Fibroblast of mammary gland (primary cell): ENCODE measurements around the gene HDAC5.
A peak's percentile ranks its signal among the peaks of the same experiment; 100 is the strongest.
"Not testable (repeated sequence)": the region's sequence is repeated elsewhere in the genome, so short reads cannot be mapped to it uniquely, and the experiment has no call there.

Source experiments
- DNase-seq: peaks from one replicate; pipeline ENCODE4 v3.0.0-alpha.2; 2010; ENCODE audit warnings: low read depth
- H3K4me3 ChIP-seq: 2 replicates; pipeline ENCODE4 v1.5.1; 2011; ENCODE audit warnings: low read depth, mild to moderate bottlenecking, low read length, moderate library complexity; ENCODE audit not compliant: control insufficient read depth
- CTCF ChIP-seq: conservative IDR thresholded peaks from 2 replicates; pipeline ENCODE4 v1.5.1; 2011; ENCODE audit warnings: low read depth, low read length, inconsistent platforms; ENCODE audit not compliant: control insufficient read depth, insufficient read depth

The HDAC5 gene

DNA sequence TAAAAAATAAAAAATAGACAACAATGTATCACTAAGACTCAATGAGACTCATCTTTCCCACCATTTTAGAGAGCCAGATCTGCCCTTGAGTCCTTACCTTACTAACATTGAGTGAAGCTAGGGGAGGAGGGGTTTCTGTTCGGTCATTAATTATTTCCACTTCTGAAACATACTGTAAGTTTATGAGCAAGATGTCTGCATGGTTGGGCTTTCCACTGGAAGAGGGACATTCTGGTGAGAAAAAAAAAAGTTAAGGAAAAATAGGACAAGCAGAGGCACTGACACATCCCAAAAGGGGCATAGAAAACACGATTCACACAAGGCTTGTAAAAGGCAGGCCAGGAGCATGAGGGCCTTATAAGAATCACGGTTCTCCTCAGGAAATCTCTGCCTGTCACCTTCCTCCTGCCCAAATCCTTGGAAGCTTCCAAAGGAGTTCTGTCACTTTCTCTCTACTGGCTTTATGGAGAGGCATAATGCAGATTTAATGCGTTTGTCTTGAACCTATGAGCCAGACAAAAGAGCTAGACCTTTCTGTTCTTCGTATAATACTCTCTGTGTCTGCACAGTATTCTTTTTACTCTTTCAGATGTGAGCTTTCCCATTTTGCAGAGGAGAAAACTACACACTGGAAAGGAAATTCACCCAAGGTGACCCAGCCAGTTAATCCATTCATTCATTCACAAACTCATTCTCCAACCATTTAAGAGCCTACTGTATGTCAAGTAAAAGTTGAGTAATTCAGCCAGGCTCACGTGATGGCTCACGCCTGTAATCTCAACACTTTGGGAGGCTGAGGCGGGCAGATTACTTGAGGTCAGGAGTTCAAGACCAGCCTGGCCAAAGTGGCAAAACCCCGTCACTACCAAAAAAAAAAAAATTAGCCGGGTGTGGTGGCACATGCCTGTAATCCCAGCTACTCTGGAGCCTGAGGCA is 59.5 kb downstream of the HDAC5 start:
- no peak for DNase-seq
- TF ChIP-seq CTCF = no peak
- H3K4me3 ChIP-seq = no peak overlapping the region

DNA sequence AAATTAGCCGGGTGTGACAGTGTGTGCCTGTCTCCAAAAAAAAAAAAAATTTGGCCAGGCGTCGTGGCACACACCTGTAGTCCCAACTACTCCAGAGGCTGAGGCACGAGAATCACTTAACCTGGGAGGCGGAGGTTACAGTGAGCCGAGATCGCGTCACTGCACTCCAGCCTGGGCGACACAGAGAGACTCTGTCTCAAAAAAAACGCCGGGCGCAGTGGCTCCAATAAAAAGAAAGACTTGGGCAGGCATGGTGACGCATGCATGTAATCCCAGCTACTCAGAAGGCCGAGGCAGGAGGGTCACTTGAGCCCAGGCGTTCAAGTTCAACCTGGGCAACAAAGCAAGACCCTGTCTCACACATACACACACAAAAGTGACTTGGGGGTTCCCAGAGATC is 60.6 kb downstream of the HDAC5 start:
- DNase-seq = no peak
- H3K4me3 ChIP-seq = no peak overlapping the region
- TF ChIP-seq CTCF = no peak

DNA sequence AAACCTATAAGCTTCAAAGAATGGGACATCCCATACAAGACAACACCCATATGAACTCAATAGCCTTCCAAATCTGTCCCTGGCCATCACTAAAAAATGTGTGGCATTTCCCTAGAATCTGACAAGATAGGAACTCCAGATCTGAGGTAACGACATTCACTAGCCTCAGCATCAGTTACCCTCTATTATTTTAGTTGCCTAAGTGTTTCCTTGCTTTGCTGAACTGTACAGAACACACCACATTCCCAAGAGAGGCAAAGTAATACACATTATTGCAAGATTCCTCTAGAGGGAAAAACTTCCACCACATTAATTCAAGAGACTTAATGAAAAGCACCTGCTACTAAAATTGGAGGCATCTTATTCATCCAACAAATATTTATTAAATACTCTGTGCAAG is 62.0 kb downstream of the HDAC5 start:
- DNase-seq = peak; percentile 71
- no peak for TF ChIP-seq CTCF
- no peak overlapping the region for H3K4me3 ChIP-seq

GRCh38 chr17:44059101-44059892 is 64.1 kb downstream of the HDAC5 start:
- TF ChIP-seq CTCF = no peak
- DNase-seq = no peak
- H3K4me3 ChIP-seq = no peak overlapping the region

DNA sequence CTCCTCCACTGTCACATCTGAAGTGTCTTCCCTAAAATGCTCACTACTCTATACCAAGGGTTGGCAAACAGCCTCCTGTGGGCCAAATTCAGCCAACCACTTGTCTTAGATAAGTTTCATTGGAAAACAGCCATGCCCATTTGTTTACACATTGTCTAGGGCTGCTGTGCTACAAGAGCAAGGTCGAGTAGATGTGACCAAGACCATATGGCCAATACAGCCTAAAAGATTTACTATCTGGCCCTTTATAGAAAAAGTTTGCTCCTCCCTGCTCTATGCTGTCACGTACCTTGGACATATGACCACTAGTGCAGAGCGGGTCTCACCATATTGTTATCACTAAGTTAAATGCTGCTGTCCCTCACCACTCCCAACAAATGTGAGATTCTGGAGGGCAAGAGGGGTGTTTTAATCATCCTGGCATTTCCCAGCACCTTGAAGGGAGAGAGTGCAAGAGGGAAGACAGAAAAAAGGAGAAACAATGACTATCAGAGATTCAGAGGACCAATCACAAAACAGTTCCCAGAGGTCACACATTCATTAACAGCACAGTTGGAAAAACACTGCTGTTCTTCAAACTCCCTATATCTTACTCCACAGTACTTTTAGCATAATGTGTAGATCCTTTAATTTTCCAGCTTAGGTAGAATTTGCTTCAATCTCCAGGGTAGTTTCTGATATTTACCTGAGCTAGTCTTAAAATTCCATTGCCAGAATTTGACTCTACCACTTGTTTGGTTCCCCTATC is 70.1 kb downstream of the HDAC5 start:
- TF ChIP-seq CTCF = no peak
- DNase-seq = no peak
- no peak overlapping the region for H3K4me3 ChIP-seq

- no peak overlapping the region for H3K4me3 ChIP-seq
- TF ChIP-seq CTCF = no peak
- no peak for DNase-seq
These were observed 74.0 kb downstream of the HDAC5 start for GRCh38 chr17:44049294-44050060.

GRCh38 chr17:44046893-44047292 is 76.5 kb downstream of the HDAC5 start:
- H3K4me3 ChIP-seq, DNase-seq: not testable (repeated sequence)
